Measurements from ENCODE around the gene LAX1. TPM values are rescaled to one million over a fixed set of nuclear protein-coding genes. Genes with fewer than 3 reads are reported as not detected.

Gene LAX1
- total RNA-seq, 1 experiment from 2014 or later, result not detected

DNA sequence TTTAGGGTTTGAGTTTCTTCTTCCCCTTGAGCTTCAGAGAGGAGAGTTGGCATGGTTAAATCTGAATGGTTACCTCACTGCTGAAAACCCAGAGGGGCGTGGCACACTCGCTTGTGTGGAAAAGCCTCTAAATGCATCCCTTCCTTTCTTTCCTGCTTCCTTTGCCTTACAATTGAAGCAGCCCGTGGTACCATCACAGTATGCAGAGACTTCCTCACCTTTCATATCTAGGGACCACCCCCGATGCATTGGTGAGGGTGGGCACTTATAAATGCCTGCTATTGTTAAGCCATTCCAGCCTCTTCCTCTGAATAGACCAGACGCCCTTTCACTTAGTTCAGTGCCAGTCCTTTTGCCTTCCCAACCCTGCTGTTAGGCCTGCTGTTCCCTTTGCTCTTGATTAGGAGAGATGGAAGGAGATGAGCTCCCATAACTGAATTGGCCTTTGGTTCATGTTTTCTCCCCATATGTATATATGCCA, 21.9 kb upstream of the LAX1 start:
- no peak for DNase-seq (ENCODE audit: low read depth, low spot score)
- ChIA-PET CTCF (no interaction called here), POLR2A (no interaction called here)
- intact Hi-C loops (cut with micrococcal nuclease; ENCODE audit: unreplicated experiment) (no loop called here), in situ Hi-C loops (cut with HindIII; ENCODE audit: low pct_unique_long_range_greater_than_20kb, low sequenced_read_pairs) (no loop called here)
- no TSS peak for BruUV-seq (replicated peaks)
- Histone ChIP-seq H3K9me3 (ENCODE audit: control insufficient read depth, insufficient read depth, low read depth, low read length) (no peaks in the 10 kb centered on the region), H3K36me3 (ENCODE audit: control insufficient read depth, insufficient read depth, low read length) (no peaks in the 10 kb centered on the region), H3K4me3 (ENCODE audit: low read depth in 2 of 2, low read length in 2 of 2) (no peak overlapping the region), H3K4me1 (ENCODE audit: control insufficient read depth, insufficient read depth, low read length) (no peaks in the 10 kb centered on the region), H3K27ac (ENCODE audit: low read length) (no peak overlapping the region), H3K27me3 (ENCODE audit: control insufficient read depth, insufficient read depth, low read length) (no peaks in the 10 kb centered on the region)
- no peak for ATAC-seq
- TF ChIP-seq, protein P1, sequence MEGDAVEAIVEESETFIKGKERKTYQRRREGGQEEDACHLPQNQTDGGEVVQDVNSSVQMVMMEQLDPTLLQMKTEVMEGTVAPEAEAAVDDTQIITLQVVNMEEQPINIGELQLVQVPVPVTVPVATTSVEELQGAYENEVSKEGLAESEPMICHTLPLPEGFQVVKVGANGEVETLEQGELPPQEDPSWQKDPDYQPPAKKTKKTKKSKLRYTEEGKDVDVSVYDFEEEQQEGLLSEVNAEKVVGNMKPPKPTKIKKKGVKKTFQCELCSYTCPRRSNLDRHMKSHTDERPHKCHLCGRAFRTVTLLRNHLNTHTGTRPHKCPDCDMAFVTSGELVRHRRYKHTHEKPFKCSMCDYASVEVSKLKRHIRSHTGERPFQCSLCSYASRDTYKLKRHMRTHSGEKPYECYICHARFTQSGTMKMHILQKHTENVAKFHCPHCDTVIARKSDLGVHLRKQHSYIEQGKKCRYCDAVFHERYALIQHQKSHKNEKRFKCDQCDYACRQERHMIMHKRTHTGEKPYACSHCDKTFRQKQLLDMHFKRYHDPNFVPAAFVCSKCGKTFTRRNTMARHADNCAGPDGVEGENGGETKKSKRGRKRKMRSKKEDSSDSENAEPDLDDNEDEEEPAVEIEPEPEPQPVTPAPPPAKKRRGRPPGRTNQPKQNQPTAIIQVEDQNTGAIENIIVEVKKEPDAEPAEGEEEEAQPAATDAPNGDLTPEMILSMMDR (IDR thresholded peaks at IDR 0.05), result no peak
- TF ChIP-seq TCF7L2 (IDR thresholded peaks at IDR 0.05; ENCODE audit: low read depth, low read length) (no peak), POLR2AphosphoS5 (IDR thresholded peaks at IDR 0.05; ENCODE audit: low read depth, low read length) (no peak), SIN3A (IDR thresholded peaks at IDR 0.05; ENCODE audit: borderline replicate concordance, insufficient read depth, low read depth, low read length) (no peak)
- TF ChIP-seq, protein P2, sequence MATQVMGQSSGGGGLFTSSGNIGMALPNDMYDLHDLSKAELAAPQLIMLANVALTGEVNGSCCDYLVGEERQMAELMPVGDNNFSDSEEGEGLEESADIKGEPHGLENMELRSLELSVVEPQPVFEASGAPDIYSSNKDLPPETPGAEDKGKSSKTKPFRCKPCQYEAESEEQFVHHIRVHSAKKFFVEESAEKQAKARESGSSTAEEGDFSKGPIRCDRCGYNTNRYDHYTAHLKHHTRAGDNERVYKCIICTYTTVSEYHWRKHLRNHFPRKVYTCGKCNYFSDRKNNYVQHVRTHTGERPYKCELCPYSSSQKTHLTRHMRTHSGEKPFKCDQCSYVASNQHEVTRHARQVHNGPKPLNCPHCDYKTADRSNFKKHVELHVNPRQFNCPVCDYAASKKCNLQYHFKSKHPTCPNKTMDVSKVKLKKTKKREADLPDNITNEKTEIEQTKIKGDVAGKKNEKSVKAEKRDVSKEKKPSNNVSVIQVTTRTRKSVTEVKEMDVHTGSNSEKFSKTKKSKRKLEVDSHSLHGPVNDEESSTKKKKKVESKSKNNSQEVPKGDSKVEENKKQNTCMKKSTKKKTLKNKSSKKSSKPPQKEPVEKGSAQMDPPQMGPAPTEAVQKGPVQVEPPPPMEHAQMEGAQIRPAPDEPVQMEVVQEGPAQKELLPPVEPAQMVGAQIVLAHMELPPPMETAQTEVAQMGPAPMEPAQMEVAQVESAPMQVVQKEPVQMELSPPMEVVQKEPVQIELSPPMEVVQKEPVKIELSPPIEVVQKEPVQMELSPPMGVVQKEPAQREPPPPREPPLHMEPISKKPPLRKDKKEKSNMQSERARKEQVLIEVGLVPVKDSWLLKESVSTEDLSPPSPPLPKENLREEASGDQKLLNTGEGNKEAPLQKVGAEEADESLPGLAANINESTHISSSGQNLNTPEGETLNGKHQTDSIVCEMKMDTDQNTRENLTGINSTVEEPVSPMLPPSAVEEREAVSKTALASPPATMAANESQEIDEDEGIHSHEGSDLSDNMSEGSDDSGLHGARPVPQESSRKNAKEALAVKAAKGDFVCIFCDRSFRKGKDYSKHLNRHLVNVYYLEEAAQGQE (IDR thresholded peaks at IDR 0.05; ENCODE audit: insufficient read depth in 1 of 2, low read depth in 2 of 2, low read length in 1 of 2), result no peak

DNA sequence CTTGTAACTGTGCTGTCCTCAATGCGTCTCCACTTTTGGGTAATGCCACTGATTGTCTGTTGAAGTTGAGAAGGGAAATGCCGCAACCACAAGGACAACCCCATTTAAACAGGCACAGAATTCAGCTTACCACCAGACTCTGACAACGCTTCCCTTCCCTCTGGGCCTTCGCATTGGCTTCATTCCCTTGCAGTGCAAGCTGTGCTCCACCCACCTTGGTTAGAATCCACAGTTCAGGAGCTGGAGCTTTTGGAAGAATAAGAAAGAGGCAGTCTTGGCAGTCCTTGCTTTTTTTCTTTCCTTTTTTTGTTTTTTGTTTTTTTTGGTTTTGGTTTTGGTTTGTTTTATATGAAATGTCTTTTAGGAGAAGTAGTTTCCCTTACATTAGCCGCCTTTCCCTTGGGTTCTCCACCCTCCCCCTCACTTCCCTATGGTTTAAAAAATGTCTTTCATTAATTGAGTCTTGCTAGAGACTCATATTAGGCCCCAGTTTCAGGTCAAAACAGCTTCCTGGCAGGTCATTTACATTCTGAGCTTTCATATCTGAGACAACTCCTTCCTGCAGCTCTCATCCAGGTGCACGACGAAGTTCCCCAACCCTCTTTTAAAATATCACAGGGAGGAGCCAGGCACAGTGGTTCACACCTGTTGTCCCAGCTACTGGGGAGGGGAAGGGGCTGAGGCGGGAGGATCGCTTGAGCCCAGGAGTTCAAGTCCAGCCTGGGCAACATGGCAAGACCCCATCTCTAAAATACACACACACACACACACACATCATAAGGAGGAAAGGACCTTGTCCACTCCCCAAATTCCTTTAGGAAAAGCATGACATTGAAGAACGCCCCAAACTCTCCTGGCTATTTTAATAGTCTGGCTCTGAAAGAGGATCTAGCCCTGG, 20.7 kb upstream of the LAX1 start:
- BruUV-seq (replicated peaks), result no TSS peak
- DNase-seq (ENCODE audit: low read depth, low spot score) (no peak), ATAC-seq (no peak)
- in situ Hi-C loops (cut with HindIII; ENCODE audit: low pct_unique_long_range_greater_than_20kb, low sequenced_read_pairs) (no loop called here), intact Hi-C loops (cut with micrococcal nuclease; ENCODE audit: unreplicated experiment) (no loop called here)
- no peak overlapping the region for H3K27ac ChIP-seq (ENCODE audit: low read length)
- H3K9me3 ChIP-seq (ENCODE audit: control insufficient read depth, insufficient read depth, low read depth, low read length), result no peaks in the 10 kb centered on the region
- H3K4me1 ChIP-seq (ENCODE audit: control insufficient read depth, insufficient read depth, low read length), result no peaks in the 10 kb centered on the region
- no peaks in the 10 kb centered on the region for H3K36me3 ChIP-seq (ENCODE audit: control insufficient read depth, insufficient read depth, low read length)
- H3K4me3 ChIP-seq (ENCODE audit: low read depth in 2 of 2, low read length in 2 of 2), result no peak overlapping the region
- TF ChIP-seq SIN3A (IDR thresholded peaks at IDR 0.05; ENCODE audit: borderline replicate concordance, insufficient read depth, low read depth, low read length) (no peak), TCF7L2 (IDR thresholded peaks at IDR 0.05; ENCODE audit: low read depth, low read length) (no peak), POLR2AphosphoS5 (IDR thresholded peaks at IDR 0.05; ENCODE audit: low read depth, low read length) (no peak)
- TF ChIP-seq, protein P1 (IDR thresholded peaks at IDR 0.05), result no peak
- TF ChIP-seq, protein P2 (IDR thresholded peaks at IDR 0.05; ENCODE audit: insufficient read depth in 1 of 2, low read depth in 2 of 2, low read length in 1 of 2), result no peak
- no peaks in the 10 kb centered on the region for H3K27me3 ChIP-seq (ENCODE audit: control insufficient read depth, insufficient read depth, low read length)
- ChIA-PET CTCF (interaction anchor here (0.5 kb wide), 1 partner anchor 149 kb away, joined by 7 read pairs; no protein-coding TSS in a partner anchor), POLR2A (no interaction called here)

Measured in Panc1 (cell line).